Testis (tissue), 3 donors: ENCODE data around the gene ABHD6. TPM values are rescaled to one million over a fixed set of nuclear protein-coding genes. Genes with fewer than 3 reads are reported as not detected.
"Not testable (repeated sequence)": the region's sequence is repeated elsewhere in the genome, so short reads cannot be mapped to it uniquely, and the experiment has no call there.

Experiments used
- DNase-seq: peaks from one replicate; pipeline ENCODE4 v3.0.0-alpha.2; 2019
- H3K27ac ChIP-seq, 2 donors: fragments of 200-600 bp; sonication (generic); one replicate each; pipeline ENCODE4 v1.5.1; 2019
- H3K27me3 ChIP-seq: fragments of 200-600 bp; sonication (generic); one replicate; pipeline ENCODE4 v1.5.1; 2019
- H3K36me3 ChIP-seq: fragments of 200-600 bp; sonication (generic); one replicate; pipeline ENCODE4 v1.5.1; 2017; ENCODE audit warnings: low read depth; ENCODE audit errors: missing control alignments
- H3K4me1 ChIP-seq: fragments of 200-600 bp; sonication (generic); one replicate; pipeline ENCODE4 v1.5.1; 2019
- H3K4me3 ChIP-seq, 2 donors: fragments of 200-600 bp; sonication (generic); one replicate each; pipeline ENCODE4 v1.5.1; 2017 to 2019
- H3K9me3 ChIP-seq: fragments of 200-600 bp; sonication (generic); one replicate; pipeline ENCODE4 v1.5.1; 2017
- CTCF ChIP-seq, 3 experiments: fragments of 450-650 bp in 2 of 3; fragments of 200-600 bp in 1 of 3; sonication (generic) in 1 of 3; IDR thresholded peaks; one replicate each; pipeline ENCODE4 v1.5.1; 2016 to 2019; ENCODE audit warnings: antibody characterized with exemption in 3 of 3, mild to moderate bottlenecking in 2 of 3, moderate library complexity in 1 of 3
- POLR2A ChIP-seq: fragments of 450-650 bp; IDR thresholded peaks from one replicate; pipeline ENCODE4 v1.6.1; 2017; ENCODE audit warnings: antibody characterized with exemption, mild to moderate bottlenecking, moderate library complexity
- WGBS, 2 donors: methylation state at CpG; one replicate each; pipeline ENCODE4 v1.1.5; 2018; 5-methylcytosine and 5-hydroxymethylcytosine counted together
- intact Hi-C: fragments of 100-400 bp; cut with DNase I; formaldehyde crosslinking; loops from one replicate; pipeline ENCODE4 v1.15.1; 2023; ENCODE audit warnings: low total_unique reads
- polyA plus RNA-seq: library from polyadenylated mRNA; stranded (reverse); fragments of 350-450 nt; fragmentation: Illumina TruSeq; extraction: RNeasy Lipid Tissue Mini Kit (QIAGEN cat#74804); gene quantifications from one replicate; pipeline ENCODE4 v1.2.3, GENCODE V29; 2014; ENCODE audit warnings: low read depth, low replicate concordance; ENCODE audit not compliant: insufficient read depth
- total RNA-seq, 2 donors: library from RNA; depleted of rRNA; stranded (reverse); fragments of >200 nt; gene quantifications; one replicate each; pipeline ENCODE4 v1.2.3, GENCODE V29; 2016

Gene ABHD6
- total and polyA plus RNA-seq, 3 donors from 2014 or later: 11.7 to 17.8 (median 12.1) TPM

- H3K27me3 ChIP-seq: no peaks in the 10 kb centered on the region
- no peak overlapping the region for H3K27ac ChIP-seq
- DNase-seq: no peak
- H3K36me3 ChIP-seq: no peaks in the 10 kb centered on the region
- WGBS, 2 donors: 64 to 83% methylated on average over 1 of the region's 1 CpG
- no peak overlapping the region for H3K4me3 ChIP-seq
- intact Hi-C loops: no loop called here
- H3K9me3 ChIP-seq: no peaks in the 10 kb centered on the region
- H3K4me1 ChIP-seq: peaks cover 9% of the 10 kb centered on the region
- no peak for TF ChIP-seq POLR2A
- no peak for TF ChIP-seq CTCF (IDR thresholded peaks at IDR 0.05)
Observed at GRCh38 chr3:58218904-58219303, 18.7 kb upstream of the ABHD6 start.

GRCh38 chr3:58222161-58222724, 15.3 kb upstream of the ABHD6 start:
- Histone ChIP-seq H3K9me3 (no peaks in the 10 kb centered on the region), H3K27ac (no peak overlapping the region), H3K4me3 (no peak overlapping the region), H3K27me3 (no peaks in the 10 kb centered on the region), H3K4me1 (peaks cover 4% of the 10 kb centered on the region), H3K36me3 (no peaks in the 10 kb centered on the region)
- no peak for DNase-seq
- TF ChIP-seq POLR2A (no peak), CTCF (IDR thresholded peaks at IDR 0.05) (no peak)
- intact Hi-C loops: no loop called here
- WGBS, 2 donors: 73 to 87% methylated on average over 8 of the region's 8 CpGs

- Histone ChIP-seq H3K4me1 (no peaks in the 10 kb centered on the region), H3K27me3 (no peaks in the 10 kb centered on the region), H3K9me3 (no peaks in the 10 kb centered on the region), H3K27ac (no peak overlapping the region), H3K4me3 (no peak overlapping the region), H3K36me3 (no peaks in the 10 kb centered on the region)
- DNase-seq: no peak
- intact Hi-C loops: no loop called here
- TF ChIP-seq POLR2A: no peak
- no peak for TF ChIP-seq CTCF (IDR thresholded peaks at IDR 0.05)
- 93 to 96% methylated on average over 4 of the region's 4 CpGs for WGBS, 2 donors
Observed at GRCh38 chr3:58223855-58224254, 13.7 kb upstream of the ABHD6 start.

- intact Hi-C loops, H3K9me3 ChIP-seq, H3K36me3 ChIP-seq, H3K27ac ChIP-seq, H3K27me3 ChIP-seq, H3K4me1 ChIP-seq, DNase-seq, H3K4me3 ChIP-seq: not testable (repeated sequence)
- WGBS, 2 donors: 81 to 94% methylated on average over 3 of the region's 3 CpGs
Observed at GRCh38 chr3:58227933-58228332, 9.7 kb upstream of the ABHD6 start.

- 28 to 42% methylated on average over 1 of the region's 1 CpG for WGBS, 2 donors
Observed at GRCh38 chr3:58230876-58231552, 6.6 kb upstream of the ABHD6 start.

More at GRCh38 chr3:58230876-58231552, 6.6 kb upstream of the ABHD6 start:
- Histone ChIP-seq H3K36me3 (no peaks in the 10 kb centered on the region), H3K4me1 (no peaks in the 10 kb centered on the region), H3K27ac (no peak overlapping the region), H3K4me3 (no peak overlapping the region), H3K27me3 (no peaks in the 10 kb centered on the region), H3K9me3 (no peaks in the 10 kb centered on the region)
- TF ChIP-seq POLR2A (no peak), CTCF (IDR thresholded peaks at IDR 0.05) (no peak)
- intact Hi-C loops: loop anchor here (10.0 kb wide), 1 partner anchor 64 kb away; no protein-coding TSS in a partner anchor
- DNase-seq: no peak
